ENCODE data around the gene SCGB3A2.

Gene SCGB3A2, protein sequence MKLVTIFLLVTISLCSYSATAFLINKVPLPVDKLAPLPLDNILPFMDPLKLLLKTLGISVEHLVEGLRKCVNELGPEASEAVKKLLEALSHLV

DNA sequence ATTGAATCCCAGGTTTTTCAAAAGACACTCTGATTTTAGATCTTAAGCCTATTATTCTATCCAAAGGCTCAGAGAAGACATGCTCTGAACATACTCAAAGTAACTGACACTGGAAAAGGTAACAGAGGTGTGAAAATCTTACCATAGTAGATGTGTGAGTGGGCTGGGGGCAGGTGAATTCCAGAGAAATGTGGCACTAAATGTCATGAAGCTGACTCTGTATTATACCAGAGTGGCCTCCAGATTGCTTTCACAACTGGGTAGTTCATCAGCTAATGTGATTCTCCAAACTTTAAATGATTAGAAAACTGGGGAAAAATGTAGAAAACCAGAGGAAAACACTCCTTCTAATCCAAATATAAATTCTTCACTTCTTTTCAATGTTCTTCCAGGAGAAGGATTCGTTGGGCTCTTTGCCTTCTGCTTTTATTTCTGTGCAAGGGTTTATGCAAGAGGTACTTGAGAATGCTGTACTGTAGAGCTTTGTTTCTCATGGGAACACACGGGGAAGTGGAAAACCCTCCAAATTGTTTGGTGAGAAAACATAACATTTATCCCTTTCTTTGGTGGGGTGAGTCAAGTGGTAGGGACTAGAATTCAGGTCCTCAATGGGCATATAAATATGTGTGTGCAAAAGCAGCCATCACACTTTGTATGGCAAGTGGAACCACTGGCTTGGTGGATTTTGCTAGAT is at the start of gene SCGB3A2:
Gene SCGB3A2, plus strand, starts transcription at position 646 of the 694 bp plus-strand sequence. CDS start 93 bp downstream, outside the sequence.
- DNase-seq (ENCODE audit: insufficient read length, low spot score) (no peak), FAIRE-seq (no peak)

DNA sequence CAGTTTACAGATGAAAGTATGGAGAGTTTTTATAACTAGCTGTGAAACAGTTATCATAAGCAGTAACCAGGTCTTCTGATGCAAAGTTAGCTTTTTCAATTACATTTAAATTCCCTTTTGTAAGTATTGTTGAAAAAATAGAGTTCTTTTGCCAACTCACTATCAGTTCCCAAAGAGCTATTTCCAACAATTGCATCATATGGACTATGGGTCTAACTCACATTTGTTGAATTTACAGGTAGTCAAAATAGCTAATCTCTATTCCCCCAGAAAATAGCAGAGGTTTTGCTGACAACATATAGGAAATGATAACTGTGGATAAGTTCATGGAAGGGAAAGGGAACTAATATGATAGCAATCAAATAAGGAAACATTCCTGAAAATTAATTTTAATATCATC is 48.5 kb upstream of the SCGB3A2 start:
- no peak for FAIRE-seq
- DNase-seq (ENCODE audit: insufficient read length, low spot score), result no peak

DNA sequence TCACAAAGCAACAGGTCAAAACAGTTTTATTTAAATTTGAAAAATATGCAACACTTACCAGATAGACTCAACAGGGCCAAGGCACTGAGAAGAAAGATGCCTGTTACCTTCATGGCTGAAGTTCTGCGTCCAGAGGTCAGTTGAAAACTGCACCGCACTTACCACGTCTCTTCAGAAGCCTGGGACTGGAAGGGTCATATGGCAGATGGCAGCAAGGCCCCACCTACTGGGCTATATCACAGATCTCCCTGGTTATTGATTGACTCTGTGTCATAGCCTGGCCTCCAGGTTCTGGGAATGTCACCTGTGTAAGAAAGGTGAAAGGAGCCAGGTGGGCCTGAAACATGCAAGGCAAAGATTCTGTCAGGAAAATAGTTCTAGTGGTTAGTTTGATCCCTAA is 47.0 kb upstream of the SCGB3A2 start, which contains the start of gene SPINK1:
Gene SPINK1, minus strand, starts transcription at position 207 of the 400 bp plus-strand sequence. Its CDS starts 94 bp downstream, at position 113.
- DNase-seq (ENCODE audit: insufficient read length, low spot score) (no peak), FAIRE-seq (no peak)

DNA sequence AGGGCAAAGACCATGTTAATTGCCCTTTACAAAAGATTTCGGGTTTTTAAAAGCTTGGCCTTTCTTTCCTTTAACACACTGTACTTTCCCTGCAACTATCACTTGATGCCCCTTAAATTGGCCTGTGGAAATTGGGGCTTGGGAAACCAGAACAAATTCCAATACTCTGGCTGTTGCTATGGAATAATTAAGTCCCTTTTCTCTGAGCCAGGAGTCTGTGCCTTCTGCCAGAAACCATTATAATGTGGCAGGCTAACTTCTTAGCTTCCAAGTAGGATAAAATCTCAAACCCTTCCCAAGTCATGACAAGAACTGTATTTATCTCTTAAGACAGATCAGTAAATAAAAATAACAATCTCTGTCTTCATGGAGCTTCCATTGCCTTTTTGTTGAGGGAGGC is 46.0 kb upstream of the SCGB3A2 start:
- DNase-seq (ENCODE audit: insufficient read length, low spot score) (no peak), FAIRE-seq (no peak)

DNA sequence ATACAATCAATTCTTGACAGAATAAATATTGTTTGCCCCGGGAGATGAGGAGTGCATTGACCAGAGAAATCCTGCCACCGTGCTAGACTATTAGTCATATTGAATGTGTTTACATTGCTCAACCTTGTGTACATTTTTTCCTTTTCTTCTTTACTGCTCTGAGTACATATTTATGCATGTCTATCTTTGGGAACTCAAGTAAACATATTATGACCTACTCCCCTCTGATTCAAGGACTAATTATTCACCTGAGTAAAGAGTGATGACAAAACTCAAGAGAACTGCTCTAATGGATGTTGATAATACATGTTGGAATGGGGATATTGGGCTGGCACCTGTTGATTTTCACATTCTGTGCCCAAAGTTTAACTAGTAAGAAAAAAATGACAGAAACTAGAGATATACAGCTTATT is 43.1 kb upstream of the SCGB3A2 start:
- FAIRE-seq, result no peak
- DNase-seq (ENCODE audit: insufficient read length, low spot score), result no peak

DNA sequence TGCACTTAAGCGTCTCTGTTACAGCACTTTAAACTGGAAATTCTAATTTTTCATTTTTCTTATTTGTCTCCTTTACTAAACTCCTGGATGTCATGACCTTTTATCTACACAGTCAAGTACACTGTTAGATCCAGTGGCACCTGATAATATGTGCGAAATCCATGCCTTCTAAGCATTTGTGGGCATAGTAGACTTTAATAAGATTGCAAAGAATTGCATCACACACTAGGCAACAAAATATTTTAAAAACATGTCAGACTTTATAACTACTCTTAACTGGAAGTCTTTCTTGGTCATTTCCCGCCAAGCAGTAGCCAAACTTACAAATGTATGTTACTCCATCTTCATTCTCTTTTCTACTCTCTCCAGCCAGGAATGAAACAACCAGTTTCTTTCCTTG is 42.1 kb upstream of the SCGB3A2 start:
- FAIRE-seq (no peak), DNase-seq (ENCODE audit: insufficient read length, low spot score) (no peak)

DNA sequence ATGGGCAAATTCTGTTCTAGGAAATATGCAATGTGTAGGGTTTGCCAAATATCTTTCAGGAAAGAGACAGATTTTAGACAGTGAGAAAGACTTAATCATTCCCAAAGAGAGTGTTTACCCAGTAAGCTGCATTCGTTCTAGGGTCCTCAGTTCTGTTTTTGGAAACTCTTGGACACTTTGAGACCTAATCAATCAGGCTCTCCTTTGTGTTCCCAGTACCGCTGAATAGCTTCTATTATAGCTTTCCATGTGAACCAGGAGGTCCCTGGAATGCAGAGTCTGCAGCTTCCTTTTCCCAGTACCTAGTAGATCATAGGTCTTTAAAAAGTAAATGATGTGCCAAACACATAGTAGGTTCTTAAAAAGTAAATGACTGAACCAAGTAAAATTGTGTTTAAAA is 35.6 kb upstream of the SCGB3A2 start:
- DNase-seq (ENCODE audit: insufficient read length, low spot score), result no peak
- FAIRE-seq, result no peak

DNA sequence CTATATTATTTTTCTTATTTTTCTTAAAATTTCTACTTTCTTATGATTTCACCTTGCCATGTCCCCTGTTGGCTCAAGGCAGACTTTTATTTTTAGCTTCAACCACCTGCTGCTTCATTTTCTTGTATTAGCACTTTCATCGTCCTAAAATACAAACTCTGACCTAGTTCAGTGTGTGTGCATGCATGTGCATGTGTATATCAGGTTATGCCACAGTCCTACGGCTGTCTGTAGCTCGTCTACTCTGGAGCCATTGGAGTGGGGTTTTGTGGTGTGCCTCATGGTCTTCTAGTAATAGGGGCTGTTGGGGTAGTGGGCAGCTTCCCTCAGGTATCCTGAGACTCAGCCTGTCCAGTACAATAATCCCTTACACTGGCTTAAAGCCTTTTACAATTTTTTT is 33.7 kb upstream of the SCGB3A2 start:
- FAIRE-seq (no peak), DNase-seq (ENCODE audit: insufficient read length, low spot score) (no peak)

DNA sequence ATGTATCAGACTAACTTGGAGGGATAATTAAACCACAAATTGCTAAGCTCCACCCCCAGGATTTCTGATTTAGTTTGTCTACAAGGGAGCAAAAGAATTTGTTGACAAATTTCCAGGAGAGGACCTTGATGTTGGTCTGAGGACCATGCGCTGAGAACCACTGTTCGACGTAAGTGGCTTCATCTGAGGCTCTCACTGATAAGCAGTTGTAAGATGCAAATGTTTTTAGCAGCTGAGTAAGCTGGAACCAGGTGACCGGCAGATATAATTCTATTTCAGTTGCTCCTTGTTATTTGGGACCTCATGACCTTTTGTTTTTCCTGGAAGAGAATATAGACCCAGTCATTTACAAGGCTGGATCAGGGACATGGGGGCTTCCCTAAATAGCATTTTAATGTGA is 32.9 kb upstream of the SCGB3A2 start:
- FAIRE-seq (no peak), DNase-seq (ENCODE audit: insufficient read length, low spot score) (no peak)

DNA sequence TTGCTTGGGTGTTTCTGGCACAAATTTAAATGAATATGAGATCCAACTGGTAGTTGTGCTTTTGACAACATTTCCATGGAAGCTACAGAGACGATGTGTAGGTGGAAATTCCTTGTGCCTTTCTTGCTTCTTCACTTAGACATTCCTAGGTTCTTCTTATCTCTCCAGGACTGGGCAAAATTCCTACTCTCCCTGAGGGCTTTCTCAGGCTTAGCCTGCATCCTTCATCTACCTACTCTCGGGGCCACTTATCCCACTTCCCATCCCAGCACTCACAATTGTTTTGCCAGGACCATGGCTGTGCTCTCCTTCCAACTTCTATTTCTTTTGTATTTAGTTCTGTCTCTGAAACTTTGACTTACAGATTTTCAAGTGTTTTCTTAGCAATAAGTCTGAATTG is 29.3 kb upstream of the SCGB3A2 start:
- FAIRE-seq (no peak), DNase-seq (ENCODE audit: insufficient read length, low spot score) (no peak)

DNA sequence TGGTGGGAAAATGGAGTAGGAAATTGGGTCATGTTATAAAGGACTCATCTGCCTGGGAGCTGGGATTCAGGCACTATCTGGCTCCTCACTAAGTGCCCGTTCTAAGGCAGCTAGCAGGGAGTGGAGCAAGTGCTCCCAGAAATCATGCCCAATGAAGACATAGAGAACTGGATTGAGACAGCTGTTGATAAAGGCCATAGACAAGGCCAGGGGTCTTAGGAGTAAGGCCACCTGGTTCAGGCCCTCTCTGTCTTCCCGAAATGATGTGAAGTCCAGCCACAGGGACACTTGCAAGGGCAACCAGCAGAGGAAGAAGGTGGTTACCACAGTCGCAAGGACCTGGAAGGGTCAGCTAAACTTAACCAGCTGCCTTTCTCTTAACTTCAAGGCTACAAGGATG is 26.9 kb upstream of the SCGB3A2 start:
- FAIRE-seq (no peak), DNase-seq (ENCODE audit: insufficient read length, low spot score) (no peak)

DNA sequence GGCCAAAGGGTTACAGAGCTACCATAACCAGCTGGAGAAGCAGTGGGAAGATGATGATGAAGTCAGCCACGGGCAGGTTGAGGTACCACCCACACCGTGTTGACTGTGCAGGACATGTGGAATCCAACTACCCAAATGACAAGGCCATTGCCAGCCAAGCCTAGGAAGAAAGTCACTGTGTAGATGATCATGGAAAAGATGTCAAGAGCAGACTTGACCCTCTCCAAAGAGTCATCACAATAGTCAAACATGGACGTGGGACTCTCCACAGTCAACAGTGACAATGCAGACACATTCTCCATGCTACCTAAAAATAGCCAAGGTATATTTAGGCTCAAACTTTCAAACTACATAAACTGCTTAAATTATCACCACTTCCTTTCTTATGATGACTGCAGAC is 26.1 kb upstream of the SCGB3A2 start:
- FAIRE-seq, result no peak
- no peak for DNase-seq (ENCODE audit: insufficient read length, low spot score)

DNA sequence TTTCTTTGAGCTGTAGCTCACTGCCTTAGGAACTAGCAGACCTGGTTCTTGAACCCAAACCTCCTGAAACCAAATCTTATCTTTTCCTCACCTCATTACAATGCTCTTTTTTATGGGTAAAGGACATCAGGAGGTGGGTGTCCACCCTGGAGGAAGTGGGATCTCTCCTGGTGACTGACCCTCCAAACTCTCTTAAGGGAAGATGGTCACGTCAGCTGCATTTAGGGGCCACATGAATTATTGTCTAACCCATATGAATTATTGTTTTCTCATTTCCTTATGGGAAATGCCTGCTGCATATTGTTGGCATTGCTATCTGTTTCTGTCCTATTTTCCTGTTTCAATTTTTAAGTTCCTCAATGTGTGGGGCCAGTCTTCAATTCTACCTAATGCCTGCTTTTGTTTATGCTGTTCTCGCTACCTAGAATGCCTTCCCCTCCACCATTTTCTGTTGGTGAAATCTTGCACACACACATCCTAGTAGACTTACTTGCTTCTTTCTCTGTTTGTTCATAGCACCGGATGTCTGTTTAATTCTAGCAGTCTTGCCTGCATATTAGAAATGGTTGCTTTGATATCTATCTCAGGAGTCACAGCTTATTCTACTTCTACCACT is 25.0 kb upstream of the SCGB3A2 start:
- FAIRE-seq, result no peak

DNA sequence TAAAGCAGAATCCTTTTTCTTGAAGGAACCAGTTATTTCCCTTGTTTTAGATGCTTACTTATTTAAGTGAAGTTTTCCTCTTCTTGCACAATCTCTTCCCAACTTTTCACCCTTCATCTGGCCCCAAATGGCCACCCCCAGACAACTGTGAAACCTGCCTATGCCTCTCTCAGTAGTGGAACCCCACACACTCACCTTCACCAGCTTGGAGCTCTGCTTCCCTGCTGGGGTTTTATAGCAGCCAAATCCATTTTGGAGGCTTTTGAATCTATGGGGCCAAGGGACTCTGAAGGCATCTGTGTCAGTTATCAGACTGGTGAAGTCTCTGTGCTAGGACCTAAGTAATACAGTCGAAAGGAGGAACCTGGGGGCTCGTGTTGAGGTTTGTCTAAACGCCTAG is 24.2 kb upstream of the SCGB3A2 start:
- no peak for DNase-seq (ENCODE audit: insufficient read length, low spot score)
- no peak for FAIRE-seq

More for the DNA sequence above, 25.0 kb upstream of the SCGB3A2 start:
- no peak for DNase-seq (ENCODE audit: insufficient read length, low spot score)

DNA sequence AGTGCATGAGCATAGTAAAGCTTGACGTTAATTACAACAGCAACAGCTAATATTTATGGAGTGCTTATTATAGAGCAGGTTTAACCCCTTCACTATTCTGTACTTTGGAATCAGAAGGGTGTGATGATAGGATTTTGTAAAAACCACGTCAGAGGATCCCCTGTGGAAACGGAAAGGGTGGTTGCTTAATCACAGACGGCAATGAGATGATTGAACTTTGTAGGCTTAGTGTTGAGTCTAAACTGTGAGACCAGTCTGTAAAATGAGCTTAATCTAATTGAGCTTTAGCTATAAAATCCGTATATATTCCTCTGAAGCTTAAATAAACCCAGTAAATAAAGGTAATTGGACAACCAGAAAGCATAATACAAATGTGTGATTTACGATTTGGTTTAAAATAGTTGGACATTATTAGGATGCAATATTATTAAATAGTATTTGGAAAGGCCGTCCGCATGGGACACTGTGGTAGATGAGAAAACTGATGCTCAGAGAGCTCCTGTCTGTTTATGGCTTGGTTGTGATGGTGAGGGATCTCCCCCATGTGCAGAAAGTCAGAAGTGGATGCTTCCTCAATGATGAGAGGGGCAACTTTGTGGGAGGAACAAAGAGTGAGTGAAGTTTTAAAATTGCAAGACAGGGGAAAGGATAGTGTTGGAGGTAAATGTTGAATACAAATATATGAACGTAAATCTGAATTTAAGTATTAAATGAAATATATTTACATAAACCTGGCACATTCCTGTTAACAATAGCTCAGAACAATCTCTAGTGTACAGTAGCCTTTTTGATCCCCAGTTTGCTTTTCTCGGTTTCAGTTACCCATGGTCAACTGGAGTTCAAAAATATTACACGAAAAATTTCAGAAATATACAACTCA is 23.4 kb upstream of the SCGB3A2 start:
- no peak for FAIRE-seq
- no peak for DNase-seq (ENCODE audit: insufficient read length, low spot score)

DNA sequence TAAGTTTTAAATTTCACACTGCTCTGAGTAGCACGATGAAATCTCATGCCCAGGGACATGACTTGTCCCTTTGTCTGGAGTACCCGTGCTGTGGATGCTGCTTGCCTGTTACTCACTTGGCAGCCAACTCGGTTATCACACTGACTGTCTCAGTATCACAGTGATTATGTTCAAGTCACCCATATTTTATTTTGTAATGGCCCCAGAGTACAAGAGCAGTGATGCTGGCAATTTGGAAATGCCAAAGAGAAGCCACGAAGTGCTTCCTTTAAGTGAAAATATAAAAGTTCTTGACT is 22.8 kb upstream of the SCGB3A2 start:
- FAIRE-seq (no peak), DNase-seq (ENCODE audit: insufficient read length, low spot score) (no peak)

DNA sequence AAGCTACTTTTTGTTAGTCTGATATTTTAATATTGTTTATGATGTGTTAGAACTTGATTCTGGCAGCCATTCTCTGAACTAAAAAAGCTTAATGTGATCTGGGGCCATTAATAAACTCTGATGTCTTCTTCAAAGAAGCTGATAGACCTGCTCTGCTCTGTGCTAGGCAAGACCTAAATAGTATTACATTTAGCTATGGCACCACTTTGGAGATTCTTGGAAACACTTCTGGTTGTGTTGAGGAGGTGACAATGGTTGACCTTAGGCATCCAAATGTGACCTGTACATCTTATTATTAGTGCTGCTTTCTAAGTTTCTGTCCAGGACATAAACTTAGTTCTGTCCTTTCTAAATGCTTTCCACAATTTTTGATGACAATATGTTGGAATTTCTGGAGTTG is 21.7 kb upstream of the SCGB3A2 start:
- FAIRE-seq, result no peak

DNA sequence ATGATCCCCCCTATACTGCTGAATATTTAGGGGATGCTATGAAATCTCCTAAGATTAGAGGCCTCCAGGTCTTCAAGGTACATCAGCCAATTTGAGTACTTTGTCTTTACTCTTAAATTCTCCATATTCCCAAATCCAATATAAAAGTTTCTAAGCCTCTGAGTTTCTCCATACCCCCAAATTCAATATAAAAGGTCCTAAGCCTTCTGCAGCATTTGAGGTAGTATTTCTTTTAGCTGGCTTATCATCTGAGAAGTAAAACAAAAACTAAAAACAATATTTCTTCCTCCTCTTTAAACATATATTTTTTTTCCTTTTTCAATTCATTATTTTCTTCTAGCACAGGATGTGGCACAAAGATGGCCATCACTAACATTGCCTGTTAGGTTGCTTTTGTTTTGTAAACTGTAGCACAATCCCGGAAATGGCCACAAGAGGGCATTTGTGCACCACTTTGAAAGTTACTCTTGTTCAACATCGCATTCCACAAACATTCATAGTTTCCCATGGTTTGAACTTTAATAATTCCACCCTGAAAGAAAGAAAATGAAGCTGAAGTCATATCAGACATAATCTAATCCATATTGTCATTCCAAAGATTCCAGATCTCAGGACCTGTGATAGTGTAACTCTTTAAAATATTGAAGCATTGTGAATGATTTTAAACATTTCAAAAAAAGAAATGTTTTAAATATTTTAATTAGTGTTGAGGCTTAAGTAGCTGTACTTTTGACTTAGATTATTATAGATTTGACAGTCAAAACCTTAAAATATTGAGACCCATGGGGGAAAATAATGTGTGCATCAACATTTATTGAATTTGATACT is 21.0 kb upstream of the SCGB3A2 start:
- DNase-seq (ENCODE audit: insufficient read length, low spot score) (peak; percentile 5), FAIRE-seq (peak; percentile 85)

More for the DNA sequence above, 21.7 kb upstream of the SCGB3A2 start:
- no peak for DNase-seq (ENCODE audit: insufficient read length, low spot score)

DNA sequence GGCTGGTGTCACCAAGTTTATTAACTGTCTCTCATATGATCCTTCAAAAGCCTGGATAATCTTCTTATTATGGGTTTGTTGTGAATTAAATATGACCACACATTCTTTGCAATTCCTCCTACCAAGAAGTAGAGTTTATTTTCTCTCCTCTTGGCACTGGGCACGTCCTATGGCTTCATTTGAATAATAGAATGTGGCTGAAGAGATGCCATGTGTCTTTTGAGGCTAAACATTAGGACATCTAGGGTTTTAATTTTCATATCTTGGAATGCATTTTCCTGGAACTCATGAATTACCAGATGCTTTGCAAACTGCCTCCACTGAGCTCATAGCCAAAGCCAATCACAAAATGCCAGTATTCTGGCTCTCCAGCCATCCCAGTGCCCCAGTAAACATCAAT is 19.9 kb upstream of the SCGB3A2 start:
- FAIRE-seq (no peak), DNase-seq (ENCODE audit: insufficient read length, low spot score) (no peak)

DNA sequence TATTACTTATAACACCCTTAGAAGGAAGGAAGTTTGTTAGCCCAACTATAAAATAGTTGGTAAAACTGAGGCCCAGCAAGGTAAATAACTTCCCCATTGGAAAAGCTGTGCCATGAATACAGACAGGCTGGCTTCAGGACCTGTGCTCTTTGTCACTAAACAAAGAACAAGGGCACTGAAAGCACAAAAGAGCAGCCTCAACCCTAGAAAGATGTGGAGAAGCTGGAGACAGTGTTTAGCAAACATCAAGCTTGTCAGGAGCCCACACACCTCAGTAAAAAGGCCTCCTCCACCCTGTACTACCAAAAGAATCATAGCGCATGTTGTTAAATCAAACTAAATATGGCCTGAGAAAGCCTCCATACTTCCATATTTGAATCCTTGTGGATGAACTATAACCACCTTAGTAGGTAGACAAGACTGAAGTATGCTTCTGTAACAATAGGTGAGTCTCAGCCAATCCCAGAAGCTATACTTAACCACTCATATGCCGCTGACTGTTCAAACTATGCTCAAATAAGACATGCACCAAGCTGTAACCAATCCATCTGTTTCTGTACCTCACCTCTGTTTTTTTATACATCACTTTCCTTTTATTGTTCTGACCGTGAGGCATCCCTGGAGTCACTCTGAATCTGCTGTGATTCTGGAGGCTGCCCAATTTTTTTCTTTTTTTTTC is 18.4 kb upstream of the SCGB3A2 start:
- no peak for FAIRE-seq
- no peak for DNase-seq (ENCODE audit: insufficient read length, low spot score)
